Effector CD8-positive, alpha-beta T cell (primary cell): Measurements from ENCODE around the gene SLC16A5.
"Not testable (repeated sequence)": the region's sequence is repeated elsewhere in the genome, so short reads cannot be mapped to it uniquely, and the experiment has no call there.

Source experiments
- DNase-seq: peaks from one replicate; lab custom pipeline; 2025; lab: John Stamatoyannopoulos, UW

Gene SLC16A5

DNA sequence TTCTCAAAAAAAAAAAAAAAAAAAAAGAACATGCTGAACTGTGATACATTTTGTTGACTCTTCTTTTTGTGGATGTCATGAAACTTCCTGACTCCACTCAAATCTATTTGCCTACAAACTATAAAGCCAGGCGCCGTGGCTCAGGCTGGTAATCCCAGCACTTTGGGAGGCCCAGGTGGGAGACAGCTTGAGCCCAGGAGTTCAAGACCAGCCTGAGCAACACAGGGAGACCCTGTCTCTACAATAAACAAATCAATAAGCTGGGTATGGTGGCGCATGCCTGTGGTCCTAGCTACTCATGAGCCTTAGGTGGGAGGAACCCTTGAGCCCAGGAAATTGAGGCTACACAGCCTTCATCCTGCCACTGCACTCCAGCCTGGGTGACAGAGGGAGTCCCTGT lies 45.2 kb downstream of the SLC16A5 start:
- no peak for DNase-seq

DNA sequence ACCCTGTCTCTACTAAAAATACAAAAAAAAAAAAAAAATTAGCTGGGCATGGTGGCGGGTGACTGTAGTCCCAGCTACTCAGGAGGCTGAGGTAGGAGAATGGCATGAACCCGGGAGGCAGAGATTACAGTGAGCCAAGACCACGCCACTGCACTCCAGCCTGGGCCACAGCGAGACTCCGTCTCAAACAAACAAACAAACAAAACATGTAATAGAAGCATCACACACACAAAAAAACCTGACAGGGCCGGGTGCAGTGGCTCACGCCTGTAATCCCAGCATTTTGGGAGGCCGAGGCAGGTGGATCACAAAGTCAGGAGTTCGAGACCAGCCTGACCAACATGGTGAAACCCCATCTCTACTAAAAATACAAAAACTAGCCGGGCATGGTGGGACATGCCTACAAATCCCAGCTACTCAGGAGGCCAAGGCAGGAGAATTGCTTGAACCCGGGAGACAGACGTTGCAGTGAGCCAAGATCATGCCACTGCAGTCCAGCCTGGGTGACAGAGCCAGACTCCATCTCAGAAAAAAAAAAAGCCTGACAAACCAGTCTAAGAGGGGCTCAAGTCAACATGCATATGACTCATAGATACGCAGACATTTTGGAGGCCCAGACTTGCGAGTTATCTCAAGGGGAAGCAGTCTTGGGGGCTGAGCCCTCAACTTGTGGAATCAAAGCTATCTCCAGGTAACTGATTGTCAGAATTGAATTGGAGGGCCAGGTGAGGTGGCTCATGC lies 46.0 kb downstream of the SLC16A5 start:
- DNase-seq = not testable (repeated sequence)

DNA sequence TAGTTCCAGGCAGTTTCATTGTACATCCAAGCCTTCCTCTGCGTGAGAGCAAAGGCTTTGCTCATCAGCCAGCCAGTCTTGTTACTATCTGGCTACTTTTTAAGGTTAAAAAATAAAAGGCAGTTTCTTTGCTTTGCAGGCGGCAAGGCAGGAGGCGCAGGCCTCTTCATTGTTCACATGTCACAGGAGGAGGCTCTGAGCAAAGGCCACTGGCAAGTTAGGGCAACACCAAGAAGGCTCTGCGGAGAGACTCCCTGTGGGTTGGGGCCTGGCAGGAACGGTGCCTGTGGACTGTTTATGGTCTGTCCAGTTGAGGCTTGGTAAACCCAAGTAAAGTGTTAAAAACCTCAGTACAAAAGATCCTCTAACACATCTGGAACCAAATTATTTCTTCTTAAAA lies 47.7 kb downstream of the SLC16A5 start:
- DNase-seq = no peak

DNA sequence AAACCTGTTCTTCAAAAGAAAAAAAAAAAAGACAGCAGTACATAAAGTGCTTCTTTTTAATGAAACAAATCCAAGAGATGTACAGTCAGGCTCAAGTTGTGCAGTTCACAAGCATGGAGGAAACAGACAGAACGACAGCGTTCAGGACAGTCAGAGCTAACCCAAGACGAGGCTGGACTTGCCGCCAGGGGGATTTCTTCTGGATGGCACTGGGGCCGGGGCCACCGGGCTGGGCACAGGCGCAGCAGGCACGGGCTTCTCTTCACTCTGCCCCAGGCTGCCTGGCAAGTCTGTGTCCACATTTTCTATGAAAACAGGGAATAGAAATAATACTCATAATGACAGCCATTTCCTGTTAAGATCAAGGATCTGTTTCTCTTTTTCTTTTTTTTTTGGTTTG lies 48.2 kb downstream of the SLC16A5 start:
- no peak for DNase-seq

DNA sequence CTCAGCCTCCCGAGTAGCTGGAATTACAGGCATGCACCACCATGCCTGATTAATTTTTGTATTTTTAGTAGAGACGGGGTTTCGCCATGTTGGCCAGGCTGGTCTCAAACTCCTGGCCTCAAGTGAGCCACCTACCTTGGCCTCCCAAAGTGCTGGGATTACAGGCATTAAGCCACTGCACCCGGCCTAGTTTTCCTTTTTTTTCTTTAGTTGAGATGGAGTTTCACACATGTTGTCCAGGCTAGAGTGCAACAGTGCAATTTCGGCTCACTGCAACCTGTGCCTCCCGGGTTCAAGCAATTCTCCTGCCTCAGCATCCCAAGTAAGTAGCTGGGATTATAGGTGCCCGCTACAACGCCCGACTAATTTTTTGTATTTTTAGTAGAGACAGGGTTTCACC lies 50.0 kb downstream of the SLC16A5 start:
- not testable (repeated sequence) for DNase-seq

DNA sequence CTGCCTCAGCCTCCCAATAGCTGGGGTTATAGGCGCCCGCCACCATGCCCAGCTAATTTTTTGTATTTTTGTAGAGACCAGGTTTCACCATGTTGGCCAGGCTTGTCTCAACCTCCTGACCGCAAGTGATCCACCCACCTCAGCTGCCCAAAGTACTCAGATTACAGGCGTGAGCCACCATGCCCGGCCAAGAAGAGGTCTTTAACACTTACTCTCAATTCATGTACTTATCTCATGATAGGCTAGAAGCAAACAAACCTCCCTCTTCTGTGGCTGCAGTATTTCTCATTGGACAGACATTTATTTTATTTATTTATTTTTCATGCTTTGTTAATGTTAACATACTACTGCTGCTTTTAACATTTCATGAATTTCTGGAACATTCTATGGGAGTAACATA lies 50.8 kb downstream of the SLC16A5 start:
- DNase-seq = no peak

DNA sequence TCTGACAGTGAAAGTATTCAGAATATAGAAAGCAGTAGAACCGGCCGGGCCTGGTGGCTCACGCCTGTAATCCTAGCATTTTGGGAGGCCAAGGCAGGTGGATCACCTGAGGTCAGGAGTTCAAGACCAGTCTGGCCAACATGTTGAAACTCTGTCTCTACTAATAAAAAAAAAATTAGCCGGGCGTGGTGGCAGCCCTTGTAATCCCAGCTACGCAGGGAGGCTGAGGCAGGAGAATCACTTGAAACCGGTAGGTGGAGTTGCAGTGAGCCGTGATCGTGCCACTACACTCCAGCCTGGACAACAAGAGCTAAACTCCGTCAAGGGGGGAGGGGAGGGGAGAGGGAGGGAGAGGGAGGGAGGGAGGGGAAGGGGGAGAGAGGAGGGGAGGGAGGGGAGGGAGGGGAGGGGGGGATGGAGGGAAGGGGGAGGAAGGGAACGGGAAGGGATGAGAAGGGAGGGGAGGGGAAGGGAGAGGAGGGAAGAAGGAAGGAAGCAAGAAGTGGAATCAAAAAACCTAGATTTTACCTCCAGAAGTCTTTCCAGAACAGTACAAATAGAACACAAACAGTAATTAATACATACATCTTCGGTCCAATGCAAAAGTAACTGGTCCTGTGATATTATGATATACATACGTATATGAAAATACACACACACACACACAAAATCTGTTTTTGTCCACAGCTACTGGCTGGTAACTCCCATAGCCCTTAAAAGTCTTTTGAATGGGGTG lies 54.6 kb downstream of the SLC16A5 start:
- no peak for DNase-seq

DNA sequence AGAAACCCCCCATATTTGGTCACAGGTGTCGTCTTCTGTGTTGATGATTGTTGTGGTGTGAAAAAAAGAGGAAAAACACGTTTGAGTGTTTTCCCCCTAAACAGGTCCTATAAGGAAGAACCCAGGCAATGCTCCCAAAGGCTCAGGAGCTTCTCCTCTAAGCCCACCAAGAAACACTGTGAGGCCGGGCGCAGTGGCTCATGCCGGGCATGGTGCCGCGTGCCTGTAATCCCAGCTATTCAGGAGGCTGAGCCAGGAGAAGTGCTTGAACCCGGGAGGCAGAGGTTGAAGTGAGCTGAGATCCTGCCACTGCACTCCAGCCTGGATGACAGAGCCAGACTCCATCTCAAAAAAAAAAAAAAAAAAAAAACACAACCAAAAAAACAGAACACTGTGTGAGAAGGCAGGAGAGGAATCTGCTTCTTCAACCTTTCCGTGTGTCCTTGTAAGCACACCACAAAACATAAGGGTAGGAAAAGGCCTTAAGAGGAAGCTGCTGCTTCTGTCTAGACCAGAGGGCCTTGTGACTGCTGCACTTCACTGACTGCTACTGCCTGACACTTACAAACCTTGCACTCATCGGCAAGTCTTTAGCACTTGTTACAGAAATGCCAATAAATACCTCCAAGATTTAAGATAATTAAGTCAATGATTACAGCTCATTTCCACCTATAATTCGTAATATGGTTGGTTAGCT lies 57.2 kb downstream of the SLC16A5 start:
- DNase-seq = no peak

DNA sequence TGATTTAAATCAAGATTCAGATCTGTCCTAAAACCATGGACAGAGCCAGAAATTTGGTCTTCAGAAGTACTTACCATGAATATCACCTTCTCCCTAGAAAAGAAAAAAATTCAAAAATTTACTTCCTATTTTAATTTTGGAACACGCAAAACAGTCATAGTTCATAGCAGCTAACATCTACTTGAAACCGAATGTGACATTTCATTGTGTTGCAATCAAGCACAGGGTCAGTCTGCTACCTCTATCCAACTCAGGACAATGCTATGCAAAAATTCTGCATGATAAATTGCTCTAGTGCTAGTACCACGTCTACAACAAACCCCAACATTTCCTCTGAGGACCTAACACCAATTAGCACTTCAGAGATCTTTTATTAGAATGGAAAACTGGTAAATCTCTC lies 58.8 kb downstream of the SLC16A5 start:
- DNase-seq = no peak

DNA sequence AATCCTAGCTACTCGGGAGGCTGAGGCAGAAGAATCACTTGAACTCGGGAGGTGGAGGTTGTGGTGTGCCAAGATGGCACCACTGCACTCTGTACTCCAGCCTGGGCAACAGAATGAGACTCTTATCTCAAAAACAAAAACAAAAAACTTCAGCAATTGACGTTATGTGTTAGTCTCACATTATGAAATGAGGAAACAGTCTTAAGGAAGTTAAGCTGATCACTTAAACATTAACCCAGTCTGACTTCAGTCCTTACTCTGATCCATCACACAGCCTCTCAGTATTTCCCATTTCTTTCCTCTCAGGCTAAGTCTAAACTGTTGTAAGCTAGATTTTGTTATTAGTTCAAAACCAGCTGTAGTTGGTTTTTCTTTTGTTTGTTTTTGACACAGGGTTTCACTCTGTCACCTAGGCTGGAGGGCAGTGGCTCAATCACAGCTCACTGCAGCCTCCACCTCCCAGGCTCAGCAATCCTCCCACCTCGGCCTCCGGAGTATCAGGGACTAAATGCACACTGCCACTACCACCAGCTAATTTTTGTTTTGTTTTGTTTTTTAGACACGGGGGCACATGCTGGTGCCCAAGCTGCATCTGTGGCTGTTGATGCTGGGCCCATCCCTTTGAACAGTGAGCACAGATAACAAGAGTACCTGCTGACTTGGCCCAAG lies 60.3 kb downstream of the SLC16A5 start:
- no peak for DNase-seq

DNA sequence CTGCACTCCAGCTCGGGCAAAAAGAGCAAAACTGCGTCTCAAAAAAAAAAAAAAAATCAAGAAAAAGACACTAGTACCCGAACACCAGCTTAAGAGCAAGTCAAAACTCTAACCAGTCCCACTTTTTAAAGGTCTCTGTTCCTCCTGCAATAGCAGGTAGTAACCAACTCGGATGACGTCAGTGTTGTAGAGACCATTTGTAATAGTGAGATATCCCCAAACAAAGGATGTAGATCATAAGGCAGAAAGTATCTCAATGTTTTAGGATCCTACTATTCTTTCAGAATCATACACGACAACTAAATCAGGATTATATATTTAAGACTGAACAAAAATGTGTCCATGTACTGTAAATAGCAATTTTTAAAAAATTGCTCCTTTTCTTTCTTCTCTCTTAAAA lies 64.2 kb downstream of the SLC16A5 start:
- no peak for DNase-seq

DNA sequence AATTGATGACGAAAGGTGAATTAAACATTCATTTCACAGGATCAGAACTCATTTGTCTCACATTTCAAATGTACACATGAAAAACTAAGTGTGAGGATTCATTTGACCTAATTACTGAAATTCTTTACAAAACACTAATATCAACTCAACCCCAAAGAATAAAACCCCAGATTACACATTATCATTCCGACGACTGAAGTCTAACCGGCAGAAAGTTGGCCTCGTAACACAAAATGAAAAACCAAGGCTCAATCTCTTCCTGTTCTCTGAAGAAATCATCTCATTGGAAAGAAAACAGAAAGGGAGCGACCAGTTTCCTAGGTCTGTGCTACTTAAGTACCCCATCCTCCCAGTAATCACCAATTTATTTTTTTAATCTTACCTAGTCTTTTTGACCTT lies 64.8 kb downstream of the SLC16A5 start:
- DNase-seq = no peak

DNA sequence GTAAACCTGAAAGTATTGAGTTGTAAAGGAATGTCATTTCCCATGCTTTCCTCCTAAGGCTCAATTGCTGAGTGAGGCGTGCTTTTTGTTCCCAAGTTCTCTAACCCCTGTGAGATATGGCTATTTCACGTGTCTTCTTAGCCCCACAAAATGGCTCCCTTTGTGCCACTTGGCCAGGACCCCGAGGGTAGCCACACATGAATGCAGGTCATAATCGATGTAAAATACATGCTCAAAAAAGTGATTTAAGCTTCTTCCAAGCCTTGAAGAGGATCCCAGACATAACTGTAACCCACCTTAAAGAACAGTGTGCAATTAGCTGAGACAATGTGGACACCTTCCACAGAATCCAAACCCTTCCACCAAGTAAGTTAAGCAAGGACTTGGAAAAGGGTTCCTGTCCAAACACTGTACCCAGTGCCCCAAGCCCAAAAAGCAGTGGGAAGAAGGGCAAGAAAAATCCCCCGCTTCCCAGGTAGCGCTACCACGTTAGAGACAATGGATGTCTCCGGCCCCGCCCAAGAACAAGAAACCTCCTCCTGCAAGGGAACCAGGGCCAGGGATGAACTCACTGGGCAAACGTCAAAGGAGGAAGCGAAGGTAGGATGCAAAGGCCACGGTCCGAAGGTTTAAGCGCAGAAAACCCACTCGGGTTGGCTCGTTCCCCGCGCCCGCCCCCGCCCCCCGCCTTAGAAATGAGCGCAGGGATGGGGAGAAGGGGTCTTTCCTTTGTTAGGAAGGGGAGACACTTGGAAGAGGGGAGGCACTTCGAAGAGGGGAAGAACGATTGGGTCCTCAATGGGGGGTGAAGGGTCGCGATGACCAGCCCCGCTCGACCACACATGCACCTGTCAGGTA lies 65.4 kb downstream of the SLC16A5 start:
- no peak for DNase-seq

DNA sequence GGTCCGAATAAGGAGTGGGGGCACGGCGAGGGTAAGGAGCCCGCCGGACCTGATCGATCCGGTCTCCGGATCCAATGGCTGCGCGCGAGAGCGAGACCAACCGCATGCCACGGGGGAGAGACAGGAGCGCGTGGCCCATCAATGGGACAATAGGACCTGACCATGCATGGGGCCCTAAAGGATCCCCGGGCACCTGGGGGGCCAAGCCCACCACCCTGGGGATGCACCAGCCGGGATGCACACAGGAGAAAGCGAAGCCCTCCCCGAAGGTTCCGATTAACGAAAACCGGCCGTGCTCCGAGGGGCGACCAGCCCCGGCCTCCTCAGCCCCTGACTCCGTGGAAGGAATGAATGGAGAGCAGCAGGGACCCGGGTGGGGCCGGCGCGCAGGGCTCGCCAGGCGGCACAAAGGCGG lies 66.0 kb downstream of the SLC16A5 start:
- DNase-seq = no peak

DNA sequence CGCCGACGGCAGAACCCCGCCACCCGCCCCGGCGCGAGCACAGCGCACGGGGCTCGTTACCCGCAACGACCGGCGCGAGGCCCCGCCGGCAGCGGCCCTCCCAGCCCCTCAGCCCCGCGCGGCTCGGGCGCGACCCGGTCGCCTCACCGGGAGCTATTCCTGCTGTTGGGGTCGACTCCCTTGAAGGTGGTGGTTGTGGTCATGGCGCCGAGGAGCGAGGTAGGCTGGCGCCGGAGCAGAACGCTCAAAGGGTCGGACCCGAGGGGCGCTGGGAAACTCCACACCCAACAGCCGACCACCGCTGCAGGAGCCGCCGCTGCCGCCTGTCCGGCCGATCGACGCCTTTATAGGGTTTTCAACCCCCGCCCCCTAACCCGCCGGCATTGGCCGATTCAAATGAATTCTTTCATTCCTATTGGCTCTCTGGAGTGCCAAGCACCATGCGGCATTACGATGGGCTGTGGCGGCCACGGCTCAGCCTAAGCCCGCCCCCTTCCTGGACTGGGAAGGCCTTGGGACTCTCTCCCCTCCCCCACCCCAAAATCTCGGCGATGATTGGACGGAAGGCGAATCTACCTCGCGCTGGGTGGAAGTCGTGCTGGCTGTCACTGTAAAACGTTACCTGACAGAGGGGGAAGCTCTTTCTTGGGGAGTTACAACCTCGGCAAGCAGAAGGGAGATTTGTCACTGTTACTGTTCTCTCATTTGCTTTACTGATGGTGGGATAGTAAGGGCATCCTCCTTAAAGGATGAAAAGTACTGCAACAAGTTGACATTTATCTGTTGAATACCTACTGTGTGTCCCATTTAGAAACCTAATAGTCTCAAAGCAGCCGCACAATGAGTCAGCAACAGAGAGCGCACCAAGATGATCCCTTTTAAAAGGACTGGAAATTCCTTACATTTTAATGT lies 66.7 kb downstream of the SLC16A5 start, which contains the start of gene JPT1:
Gene JPT1 (minus strand): TSS at position 318 of the 912 bp plus-strand sequence. CDS start 115 bp downstream, at position 203.
- peak; percentile 98 for DNase-seq

DNA sequence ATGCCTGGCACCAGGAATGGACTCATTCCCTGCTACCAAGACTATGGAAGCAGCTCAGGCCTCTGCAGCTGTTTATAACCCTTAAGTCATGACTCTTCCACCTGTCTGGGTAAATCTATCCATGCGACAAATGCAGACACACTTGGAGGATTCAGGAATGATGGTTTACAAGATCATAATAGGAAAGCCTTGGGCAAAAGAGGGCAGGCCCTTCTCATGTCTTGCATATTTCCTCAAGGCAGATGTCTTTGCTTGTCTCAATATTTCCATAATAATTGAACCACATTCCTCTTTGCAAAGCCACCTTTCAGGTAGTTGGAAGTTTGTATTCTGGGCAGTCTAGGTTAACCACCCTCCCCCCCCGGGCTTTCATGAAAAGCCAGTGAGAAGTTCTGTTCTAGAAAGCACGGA lies 67.4 kb downstream of the SLC16A5 start:
- DNase-seq = no peak
